Upper lobe of left lung (tissue), 6 donors: ENCODE data around the gene EDC3. TPM values are rescaled to one million over a fixed set of nuclear protein-coding genes. Genes with fewer than 3 reads are reported as not detected.

ENCODE experiments used
- ATAC-seq, 2 donors: fragments of 200-7000 bp; cut with Tn5 transposase; one replicate each; pipeline ENCODE4 v1.9.1; 2022; ENCODE audit warnings: mild to moderate bottlenecking in 2 of 2, moderate library complexity in 2 of 2; ENCODE audit not compliant: low FRiP score in 2 of 2
- DNase-seq, 2 donors: peaks; one replicate each; pipeline ENCODE4 v3.0.0-alpha.2; 2019 to 2020
- H3K27ac ChIP-seq, 4 donors: fragments of 200-600 bp; sonication (generic); one replicate each; pipeline ENCODE4 v1.5.1; 2016 to 2019
- H3K27me3 ChIP-seq, 4 donors: fragments of 200-600 bp; sonication (generic); one replicate each; pipeline ENCODE4 v1.5.1; 2017 to 2019
- H3K36me3 ChIP-seq, 4 donors: fragments of 200-600 bp; sonication (generic); one replicate each; pipeline ENCODE4 v1.5.1; 2016 to 2019
- H3K4me1 ChIP-seq, 4 donors: fragments of 200-600 bp; sonication (generic); one replicate each; pipeline ENCODE4 v1.5.1; 2018 to 2019
- H3K4me3 ChIP-seq, 4 donors: fragments of 200-600 bp; sonication (generic); one replicate each; pipeline ENCODE4 v1.5.1; 2017 to 2019; ENCODE audit warnings: mild to moderate bottlenecking in 2 of 4, moderate library complexity in 1 of 4
- H3K9me3 ChIP-seq, 4 donors: fragments of 200-600 bp; sonication (generic); one replicate each; pipeline ENCODE4 v1.5.1; 2018 to 2019
- EP300 ChIP-seq, 4 donors: sonication (generic); formaldehyde crosslinking; IDR thresholded peaks; one replicate each; pipeline ENCODE4 v1.5.1; 2017; ENCODE audit warnings: antibody characterized with exemption in 4 of 4, control low read depth in 2 of 4
- POLR2A ChIP-seq, 4 donors: fragments of 450-650 bp; IDR thresholded peaks; one replicate each; pipeline ENCODE4 v1.5.1; 2016 to 2017; ENCODE audit warnings: antibody characterized with exemption in 4 of 4, mild to moderate bottlenecking in 2 of 4
- POLR2AphosphoS5 ChIP-seq, 2 donors: sonication (generic); formaldehyde crosslinking; IDR thresholded peaks; one replicate each; pipeline ENCODE4 v1.5.1; 2017; ENCODE audit warnings: antibody characterized with exemption in 2 of 2
- WGBS, 2 donors: methylation state at CpG; one replicate each; pipeline ENCODE4 v1.1.5; 2017 to 2018; 5-methylcytosine and 5-hydroxymethylcytosine counted together
- total RNA-seq, 6 donors: library from RNA; depleted of rRNA in 4 of 6; stranded (reverse); fragments of >200 nt in 4 of 6; gene quantifications; one replicate each; pipeline versions ENCODE4 v1.1.0 to v1.2.1, GENCODE V29; 2016 to 2021
- TF ChIP-seq, protein P1 (sequence below), 6 experiments: fragments of 450-650 bp in 4 of 6; fragments of 200-600 bp in 2 of 6; sonication (generic) in 2 of 6; IDR thresholded peaks; one replicate each; pipeline ENCODE4 v1.5.1; 2016 to 2019; ENCODE audit warnings: antibody characterized with exemption in 6 of 6
- donor health status: DM: no; HTN: no; CAD: no; lungs with moderate emphysema.
- donor health status: DM: no; HTN: yes; CAD: no; lungs with severe emphysema.

The EDC3 gene
- total RNA-seq, 6 donors from 2014 or later: 16.7 to 43.0 (median 27.7) TPM

DNA sequence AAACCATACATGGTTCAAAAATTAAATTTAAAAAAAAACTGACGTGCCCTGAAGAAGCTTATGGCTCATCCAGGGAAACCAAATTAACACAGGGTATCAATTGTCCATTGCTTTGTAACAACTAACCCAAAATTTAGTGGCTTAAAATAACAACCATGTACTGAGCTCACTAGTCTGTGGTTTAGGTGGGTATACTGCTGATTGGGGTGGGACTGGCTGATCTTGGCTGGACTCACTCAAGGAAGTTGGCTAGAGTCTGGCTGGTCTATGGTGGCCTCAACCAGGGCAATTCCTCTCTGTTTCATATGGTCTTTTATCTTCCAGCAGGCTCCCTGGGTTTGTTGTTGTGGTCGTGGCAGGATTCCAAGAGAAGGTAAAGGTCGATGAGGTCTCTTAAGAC, 14.1 kb upstream of the EDC3 start:
- peak overlapping the region in 2 of 4 donors; percentile 61 to 73 for H3K27ac ChIP-seq
- 74 to 77% methylated on average over 3 of the region's 3 CpGs for WGBS, 2 donors
- H3K27me3 ChIP-seq: no peaks in the 10 kb centered on the region
- TF ChIP-seq, protein P1, sequence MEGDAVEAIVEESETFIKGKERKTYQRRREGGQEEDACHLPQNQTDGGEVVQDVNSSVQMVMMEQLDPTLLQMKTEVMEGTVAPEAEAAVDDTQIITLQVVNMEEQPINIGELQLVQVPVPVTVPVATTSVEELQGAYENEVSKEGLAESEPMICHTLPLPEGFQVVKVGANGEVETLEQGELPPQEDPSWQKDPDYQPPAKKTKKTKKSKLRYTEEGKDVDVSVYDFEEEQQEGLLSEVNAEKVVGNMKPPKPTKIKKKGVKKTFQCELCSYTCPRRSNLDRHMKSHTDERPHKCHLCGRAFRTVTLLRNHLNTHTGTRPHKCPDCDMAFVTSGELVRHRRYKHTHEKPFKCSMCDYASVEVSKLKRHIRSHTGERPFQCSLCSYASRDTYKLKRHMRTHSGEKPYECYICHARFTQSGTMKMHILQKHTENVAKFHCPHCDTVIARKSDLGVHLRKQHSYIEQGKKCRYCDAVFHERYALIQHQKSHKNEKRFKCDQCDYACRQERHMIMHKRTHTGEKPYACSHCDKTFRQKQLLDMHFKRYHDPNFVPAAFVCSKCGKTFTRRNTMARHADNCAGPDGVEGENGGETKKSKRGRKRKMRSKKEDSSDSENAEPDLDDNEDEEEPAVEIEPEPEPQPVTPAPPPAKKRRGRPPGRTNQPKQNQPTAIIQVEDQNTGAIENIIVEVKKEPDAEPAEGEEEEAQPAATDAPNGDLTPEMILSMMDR (IDR thresholded peaks at IDR 0.05): no peak
- TF ChIP-seq POLR2A (IDR thresholded peaks at IDR 0.05) (no peak), POLR2AphosphoS5 (IDR thresholded peaks at IDR 0.05) (no peak), EP300 (IDR thresholded peaks at IDR 0.05) (no peak)
- H3K9me3 ChIP-seq: no peaks in the 10 kb centered on the region
- DNase-seq: no peak
- H3K4me1 ChIP-seq: peaks cover 0 to 5% (median 3%) of the 10 kb centered on the region in 4 donors
- H3K36me3 ChIP-seq: no peaks in the 10 kb centered on the region
- H3K4me3 ChIP-seq: no peak overlapping the region
- ATAC-seq: no peak

- TF ChIP-seq POLR2A (IDR thresholded peaks at IDR 0.05) (no peak), EP300 (IDR thresholded peaks at IDR 0.05) (no peak), POLR2AphosphoS5 (IDR thresholded peaks at IDR 0.05) (no peak)
- TF ChIP-seq, protein P1 (IDR thresholded peaks at IDR 0.05): no peak
- WGBS, 2 donors: 54 to 62% methylated on average over 1 of the region's 1 CpG
- no peaks in the 10 kb centered on the region for H3K27me3 ChIP-seq
Observed at GRCh38 chr15:74709011-74709410, 13.2 kb upstream of the EDC3 start.

DNA sequence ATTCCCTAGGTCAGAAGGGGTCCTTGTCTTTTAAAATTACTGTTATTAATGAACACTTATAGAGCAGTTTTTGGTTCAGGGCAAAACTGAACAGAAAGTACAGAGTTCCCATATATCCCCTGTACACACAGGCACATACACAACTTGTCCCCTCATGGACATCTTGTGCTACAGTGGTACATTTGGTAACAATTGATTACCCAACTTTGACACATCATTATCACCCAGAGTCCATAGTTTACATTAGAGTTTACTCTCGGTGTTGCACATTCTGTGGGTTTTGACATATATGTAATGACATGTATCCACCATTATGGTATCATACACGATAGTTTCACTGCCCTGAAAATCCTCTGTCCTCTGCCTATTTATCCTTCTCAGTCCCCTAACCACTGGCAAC, 984 bp upstream of the EDC3 start:
- WGBS, 2 donors: 29 to 58% methylated on average over 2 of the region's 2 CpGs
- Histone ChIP-seq H3K4me1 (peaks cover 11 to 34% (median 13%) of the 10 kb centered on the region in 4 donors), H3K36me3 (no peaks in the 10 kb centered on the region), H3K9me3 (no peaks in the 10 kb centered on the region), H3K4me3 (peak overlapping the region in 2 of 4 donors; percentile 75 to 93), H3K27ac (no peak overlapping the region), H3K27me3 (no peaks in the 10 kb centered on the region)
- ATAC-seq (no peak), DNase-seq (no peak)
- TF ChIP-seq, protein P1 (IDR thresholded peaks at IDR 0.05): no peak
- TF ChIP-seq POLR2A (IDR thresholded peaks at IDR 0.05) (no peak), EP300 (IDR thresholded peaks at IDR 0.05) (no peak), POLR2AphosphoS5 (IDR thresholded peaks at IDR 0.05) (no peak)

More at GRCh38 chr15:74709011-74709410, 13.2 kb upstream of the EDC3 start:
- Histone ChIP-seq H3K4me1 (peaks cover 0 to 5% (median 3%) of the 10 kb centered on the region in 4 donors), H3K27ac (no peak overlapping the region), H3K4me3 (no peak overlapping the region), H3K9me3 (no peaks in the 10 kb centered on the region), H3K36me3 (no peaks in the 10 kb centered on the region)
- ATAC-seq (no peak), DNase-seq (no peak)

DNA sequence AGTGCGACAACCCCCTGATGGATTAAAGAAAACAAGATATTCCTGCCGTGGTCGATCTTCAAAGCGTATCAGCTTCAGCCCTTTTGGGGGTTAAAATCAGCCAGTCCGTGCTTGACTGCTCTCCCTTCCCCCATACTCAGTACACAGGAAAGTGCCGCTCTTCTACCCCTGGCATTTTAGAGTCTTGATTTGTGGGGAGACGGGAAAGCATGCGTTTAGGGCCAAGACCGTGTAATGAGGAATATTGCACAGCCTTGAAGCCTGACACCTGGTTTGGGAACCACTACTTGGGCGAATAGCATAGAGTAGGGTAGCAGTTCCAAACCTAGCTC, 540 bp upstream of the EDC3 start:
- ATAC-seq (peak in 1 of 2 donors; percentile 38), DNase-seq (no peak)
- TF ChIP-seq EP300 (IDR thresholded peaks at IDR 0.05): no peak
- no peak for TF ChIP-seq POLR2AphosphoS5 (IDR thresholded peaks at IDR 0.05)
- no peak for TF ChIP-seq POLR2A (IDR thresholded peaks at IDR 0.05)
- TF ChIP-seq, protein P1 (IDR thresholded peaks at IDR 0.05): no peak
- Histone ChIP-seq H3K27me3 (no peaks in the 10 kb centered on the region), H3K27ac (peak overlapping the region; percentile 79 to 87 (median 83)), H3K9me3 (no peaks in the 10 kb centered on the region), H3K4me1 (peaks cover 11 to 34% (median 13%) of the 10 kb centered on the region in 4 donors), H3K36me3 (no peaks in the 10 kb centered on the region), H3K4me3 (peak overlapping the region; percentile 52 to 93 (median 71))
- WGBS, 2 donors: 5 to 30% methylated on average over 1 to 10 of the region's 10 CpGs

DNA sequence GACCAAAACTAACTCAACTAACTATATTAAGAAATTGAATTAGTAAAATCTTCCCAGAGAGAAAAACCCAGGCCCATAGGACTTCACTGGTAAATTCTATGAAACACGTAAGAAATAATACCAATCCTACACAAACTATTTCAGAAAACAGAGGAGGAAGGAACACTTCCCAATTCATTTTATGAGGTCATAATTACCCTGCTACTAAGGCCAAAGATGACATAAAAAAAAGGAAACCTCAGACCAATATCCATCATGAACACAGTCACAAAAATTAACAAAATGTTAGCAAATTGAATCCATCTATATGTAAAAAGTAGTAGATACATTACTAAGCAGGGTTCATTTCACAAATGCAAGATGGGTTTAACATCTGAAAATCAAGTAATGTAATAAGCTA, 3.5 kb downstream of the EDC3 start:
- WGBS, 2 donors: 83 to 84% methylated on average over 1 of the region's 1 CpG
- Histone ChIP-seq H3K4me3 (no peak overlapping the region), H3K9me3 (no peaks in the 10 kb centered on the region), H3K27ac (no peak overlapping the region), H3K36me3 (no peaks in the 10 kb centered on the region), H3K4me1 (peaks cover 11 to 34% (median 13%) of the 10 kb centered on the region in 4 donors), H3K27me3 (no peaks in the 10 kb centered on the region)
- ATAC-seq (no peak), DNase-seq (no peak)
- no peak for TF ChIP-seq POLR2AphosphoS5 (IDR thresholded peaks at IDR 0.05)
- no peak for TF ChIP-seq EP300 (IDR thresholded peaks at IDR 0.05)
- no peak for TF ChIP-seq POLR2A (IDR thresholded peaks at IDR 0.05)
- TF ChIP-seq, protein P1 (IDR thresholded peaks at IDR 0.05): no peak
